Measurements from ENCODE around the gene ALPK3.
A peak's percentile ranks its signal among the peaks of the same experiment; 100 is the strongest.

The ALPK3 gene

GRCh38 chr15:84797212-84797611 lies 19.9 kb upstream of the ALPK3 start:
- no peak for DNase-seq (ENCODE audit: low read depth)
- no peak for TF ChIP-seq CTCF (IDR thresholded peaks at IDR 0.05; ENCODE audit: control insufficient read depth, extremely low read depth, insufficient read depth)
- no peak overlapping the region for H3K4me3 ChIP-seq (ENCODE audit: low read depth, low read length)

GRCh38 chr15:84797801-84798200 lies 19.4 kb upstream of the ALPK3 start:
- no peak for TF ChIP-seq CTCF (IDR thresholded peaks at IDR 0.05; ENCODE audit: control insufficient read depth, extremely low read depth, insufficient read depth)
- DNase-seq (ENCODE audit: low read depth) = no peak
- no peak overlapping the region for H3K4me3 ChIP-seq (ENCODE audit: low read depth, low read length)

- no peak overlapping the region for H3K4me3 ChIP-seq (ENCODE audit: low read depth, low read length)
- DNase-seq (ENCODE audit: low read depth) = no peak
- no peak for TF ChIP-seq CTCF (IDR thresholded peaks at IDR 0.05; ENCODE audit: control insufficient read depth, extremely low read depth, insufficient read depth)
Measured at GRCh38 chr15:84798436-84798946, 18.7 kb upstream of the ALPK3 start.

- no peak for TF ChIP-seq CTCF (IDR thresholded peaks at IDR 0.05; ENCODE audit: control insufficient read depth, extremely low read depth, insufficient read depth)
- no peak for DNase-seq (ENCODE audit: low read depth)
- no peak overlapping the region for H3K4me3 ChIP-seq (ENCODE audit: low read depth, low read length)
Measured at GRCh38 chr15:84799511-84800187, 17.5 kb upstream of the ALPK3 start.

- no peak for TF ChIP-seq CTCF (IDR thresholded peaks at IDR 0.05; ENCODE audit: control insufficient read depth, extremely low read depth, insufficient read depth)
- no peak for DNase-seq (ENCODE audit: low read depth)
- no peak overlapping the region for H3K4me3 ChIP-seq (ENCODE audit: low read depth, low read length)
Measured at GRCh38 chr15:84800365-84800806, 16.8 kb upstream of the ALPK3 start.

- H3K4me3 ChIP-seq (ENCODE audit: low read depth, low read length) = no peak overlapping the region
- no peak for TF ChIP-seq CTCF (IDR thresholded peaks at IDR 0.05; ENCODE audit: control insufficient read depth, extremely low read depth, insufficient read depth)
- DNase-seq (ENCODE audit: low read depth) = peak; percentile 49
Measured at GRCh38 chr15:84804005-84804900, 12.9 kb upstream of the ALPK3 start.

Measured in LNCaP clone FGC (cell line).